ENCODE measurements around the gene MYO1B.

The MYO1B gene

DNA sequence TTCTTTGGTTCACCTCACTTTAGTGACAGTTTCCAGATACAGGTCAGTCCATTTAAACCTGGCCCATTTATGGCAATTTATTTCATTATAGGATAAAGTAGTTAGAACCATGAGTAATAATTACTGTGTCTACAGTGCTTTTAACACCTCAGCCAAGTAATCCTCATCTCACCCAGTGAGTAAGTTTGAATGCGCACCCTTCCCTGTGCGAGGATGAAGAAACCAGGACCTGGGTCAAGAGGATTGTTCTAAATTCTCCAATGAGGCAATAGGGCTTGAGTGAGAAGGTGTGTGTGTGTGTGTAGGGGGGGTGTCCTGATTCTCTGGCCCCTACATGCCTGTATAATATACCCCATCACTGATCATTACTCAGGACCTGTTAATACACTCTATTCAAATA lies 854 bp upstream of the MYO1B start:
- no peak overlapping the region for H3K27ac ChIP-seq (ENCODE audit: low read length)
- no peaks in the 10 kb centered on the region for H4K20me1 ChIP-seq (ENCODE audit: insufficient read depth, low read length)
- H3K4me2 ChIP-seq (ENCODE audit: low read length) = no peak overlapping the region
- peaks cover 11% of the 10 kb centered on the region for H3K4me1 ChIP-seq (ENCODE audit: low read length)
- no peaks in the 10 kb centered on the region for H3K36me3 ChIP-seq (replicated peaks; ENCODE audit: low read depth, low read length)
- no peaks in the 10 kb centered on the region for H3K27me3 ChIP-seq (ENCODE audit: low read depth, low read length)
- no peak overlapping the region for H3K4me3 ChIP-seq (ENCODE audit: low read length)
- no peaks in the 10 kb centered on the region for H3K79me2 ChIP-seq (ENCODE audit: low read length)
- H3K9me3 ChIP-seq (ENCODE audit: insufficient read depth, low read length) = no peaks in the 10 kb centered on the region
- TF ChIP-seq, protein P1, sequence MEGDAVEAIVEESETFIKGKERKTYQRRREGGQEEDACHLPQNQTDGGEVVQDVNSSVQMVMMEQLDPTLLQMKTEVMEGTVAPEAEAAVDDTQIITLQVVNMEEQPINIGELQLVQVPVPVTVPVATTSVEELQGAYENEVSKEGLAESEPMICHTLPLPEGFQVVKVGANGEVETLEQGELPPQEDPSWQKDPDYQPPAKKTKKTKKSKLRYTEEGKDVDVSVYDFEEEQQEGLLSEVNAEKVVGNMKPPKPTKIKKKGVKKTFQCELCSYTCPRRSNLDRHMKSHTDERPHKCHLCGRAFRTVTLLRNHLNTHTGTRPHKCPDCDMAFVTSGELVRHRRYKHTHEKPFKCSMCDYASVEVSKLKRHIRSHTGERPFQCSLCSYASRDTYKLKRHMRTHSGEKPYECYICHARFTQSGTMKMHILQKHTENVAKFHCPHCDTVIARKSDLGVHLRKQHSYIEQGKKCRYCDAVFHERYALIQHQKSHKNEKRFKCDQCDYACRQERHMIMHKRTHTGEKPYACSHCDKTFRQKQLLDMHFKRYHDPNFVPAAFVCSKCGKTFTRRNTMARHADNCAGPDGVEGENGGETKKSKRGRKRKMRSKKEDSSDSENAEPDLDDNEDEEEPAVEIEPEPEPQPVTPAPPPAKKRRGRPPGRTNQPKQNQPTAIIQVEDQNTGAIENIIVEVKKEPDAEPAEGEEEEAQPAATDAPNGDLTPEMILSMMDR (IDR thresholded peaks at IDR 0.05; ENCODE audit: low read depth, low read length) = no peak
- TF ChIP-seq EZH2phosphoT487 (IDR thresholded peaks at IDR 0.05; ENCODE audit: low read depth) = no peak
- H3K9ac ChIP-seq (ENCODE audit: low read length) = no peak overlapping the region
- H2AFZ ChIP-seq (ENCODE audit: low read depth, low read length) = no peak overlapping the region

DNA sequence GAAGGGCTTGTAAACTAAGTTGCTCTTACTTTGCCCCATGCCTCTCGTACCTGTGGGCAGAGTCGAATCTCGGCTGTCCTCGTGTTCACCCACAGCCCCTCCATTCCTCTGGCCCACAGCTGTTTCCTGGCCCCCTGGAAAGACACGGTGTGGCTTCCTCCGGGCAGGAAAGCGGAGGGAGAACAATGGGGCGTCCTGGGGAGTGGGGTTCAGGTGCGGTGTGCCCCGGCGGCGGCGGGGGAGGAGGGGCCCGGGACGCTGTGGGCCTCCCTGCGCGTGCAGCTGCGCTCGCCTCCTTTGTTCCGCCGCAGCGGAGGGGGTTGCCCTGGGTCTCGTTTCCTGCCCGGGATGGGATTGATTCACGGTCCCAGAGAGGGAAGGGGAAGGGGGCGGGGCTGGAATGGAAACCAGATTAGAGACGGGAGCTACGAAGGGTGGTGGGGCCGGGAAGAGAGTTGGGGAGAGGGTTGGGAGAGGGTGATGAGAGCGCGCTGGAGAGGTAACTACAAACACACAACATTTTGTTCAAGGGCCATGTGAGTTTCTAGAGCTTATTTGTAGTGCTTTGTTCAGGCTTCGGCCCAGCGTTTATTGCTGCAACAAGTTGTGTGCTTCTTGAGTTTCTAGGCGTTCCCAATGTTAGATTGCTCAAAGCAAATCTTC lies 796 bp downstream of the MYO1B start:
- Histone ChIP-seq H2AFZ (ENCODE audit: low read depth, low read length) (no peak overlapping the region), H3K4me2 (ENCODE audit: low read length) (no peak overlapping the region), H3K27ac (ENCODE audit: low read length) (no peak overlapping the region), H3K9me3 (ENCODE audit: insufficient read depth, low read length) (no peaks in the 10 kb centered on the region), H3K4me1 (ENCODE audit: low read length) (peaks cover 11% of the 10 kb centered on the region), H4K20me1 (ENCODE audit: insufficient read depth, low read length) (no peaks in the 10 kb centered on the region), H3K27me3 (ENCODE audit: low read depth, low read length) (no peaks in the 10 kb centered on the region), H3K4me3 (ENCODE audit: low read length) (no peak overlapping the region), H3K79me2 (ENCODE audit: low read length) (no peaks in the 10 kb centered on the region), H3K36me3 (replicated peaks; ENCODE audit: low read depth, low read length) (no peaks in the 10 kb centered on the region), H3K9ac (ENCODE audit: low read length) (no peak overlapping the region)
- TF ChIP-seq EZH2phosphoT487 (IDR thresholded peaks at IDR 0.05; ENCODE audit: low read depth) = no peak
- TF ChIP-seq, protein P1 (IDR thresholded peaks at IDR 0.05; ENCODE audit: low read depth, low read length) = no peak

DNA sequence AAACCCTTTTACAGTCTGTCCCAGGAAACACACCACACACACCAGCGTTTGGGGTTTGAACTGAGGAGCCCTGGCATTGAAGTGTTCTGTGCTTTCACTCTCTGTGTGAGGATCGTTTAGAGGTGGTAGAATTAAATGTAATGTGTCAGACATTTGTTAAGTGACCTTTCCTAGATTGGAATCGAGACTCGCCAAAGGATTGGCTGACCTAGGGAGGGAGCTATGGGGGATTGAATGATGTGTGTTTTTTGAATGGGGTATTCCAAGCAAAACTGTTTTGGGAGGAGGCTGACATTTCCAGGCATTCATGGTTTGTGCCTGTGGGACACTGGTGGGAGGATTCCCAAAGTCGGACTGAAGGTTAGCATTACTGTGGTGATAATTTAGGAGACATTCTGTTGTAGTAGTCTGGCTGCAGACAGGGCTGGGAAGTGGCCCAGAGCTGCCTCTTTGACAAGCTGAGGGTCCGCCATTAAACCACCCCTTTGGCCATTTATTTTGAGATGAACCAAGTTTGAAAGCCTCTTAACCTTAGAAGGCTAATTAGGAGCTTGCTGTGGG lies 1.7 kb downstream of the MYO1B start:
- Histone ChIP-seq H2AFZ (ENCODE audit: low read depth, low read length) (no peak overlapping the region), H3K4me1 (ENCODE audit: low read length) (peaks cover 11% of the 10 kb centered on the region), H3K4me2 (ENCODE audit: low read length) (no peak overlapping the region), H3K27ac (ENCODE audit: low read length) (no peak overlapping the region), H4K20me1 (ENCODE audit: insufficient read depth, low read length) (no peaks in the 10 kb centered on the region), H3K27me3 (ENCODE audit: low read depth, low read length) (no peaks in the 10 kb centered on the region), H3K36me3 (replicated peaks; ENCODE audit: low read depth, low read length) (no peaks in the 10 kb centered on the region), H3K9me3 (ENCODE audit: insufficient read depth, low read length) (no peaks in the 10 kb centered on the region), H3K4me3 (ENCODE audit: low read length) (no peak overlapping the region), H3K9ac (ENCODE audit: low read length) (no peak overlapping the region), H3K79me2 (ENCODE audit: low read length) (no peaks in the 10 kb centered on the region)
- TF ChIP-seq, protein P1 (IDR thresholded peaks at IDR 0.05; ENCODE audit: low read depth, low read length) = no peak
- no peak for TF ChIP-seq EZH2phosphoT487 (IDR thresholded peaks at IDR 0.05; ENCODE audit: low read depth)

DNA sequence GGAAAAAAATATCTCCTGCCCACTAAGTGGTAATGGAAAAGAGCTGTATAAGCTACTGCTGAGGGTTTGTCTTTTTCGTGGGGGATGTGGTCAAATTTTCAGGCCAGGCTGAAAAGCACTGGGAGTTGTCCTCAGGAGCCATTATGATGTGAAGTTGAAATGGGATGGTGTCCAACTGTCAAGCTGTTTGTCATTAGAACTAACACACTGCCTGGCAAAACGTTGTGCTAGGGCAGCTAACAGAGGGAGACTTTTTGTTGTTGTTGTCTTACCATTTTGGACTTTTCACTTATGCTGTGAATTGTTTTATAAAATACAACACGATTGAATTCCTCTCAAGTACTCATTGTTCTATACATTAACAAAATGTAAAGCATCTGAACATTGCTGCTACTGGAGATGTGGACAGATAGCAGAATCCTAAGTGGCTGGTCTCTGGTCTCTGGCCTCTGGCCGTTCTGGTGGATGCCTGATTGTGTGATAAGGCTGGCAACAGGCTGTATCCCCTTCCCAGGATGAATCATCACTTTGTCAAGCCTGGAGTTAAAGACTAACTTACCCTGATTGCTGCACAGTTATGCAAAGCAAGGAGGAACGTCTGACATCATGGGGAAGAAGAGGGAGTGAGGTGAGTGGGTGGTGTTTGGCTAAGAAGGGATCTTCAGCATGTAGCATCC lies 2.3 kb downstream of the MYO1B start:
- H3K4me3 ChIP-seq (ENCODE audit: low read length) = no peak overlapping the region
- H3K79me2 ChIP-seq (ENCODE audit: low read length) = no peaks in the 10 kb centered on the region
- H2AFZ ChIP-seq (ENCODE audit: low read depth, low read length) = no peak overlapping the region; the same call in 1 of the 2 replicates
- H3K4me2 ChIP-seq (ENCODE audit: low read length) = no peak overlapping the region
- no peaks in the 10 kb centered on the region for H3K9me3 ChIP-seq (ENCODE audit: insufficient read depth, low read length)
- no peaks in the 10 kb centered on the region for H4K20me1 ChIP-seq (ENCODE audit: insufficient read depth, low read length)
- no peaks in the 10 kb centered on the region for H3K27me3 ChIP-seq (ENCODE audit: low read depth, low read length)
- peaks cover 11% of the 10 kb centered on the region for H3K4me1 ChIP-seq (ENCODE audit: low read length)
- TF ChIP-seq, protein P1 (IDR thresholded peaks at IDR 0.05; ENCODE audit: low read depth, low read length) = no peak
- TF ChIP-seq EZH2phosphoT487 (IDR thresholded peaks at IDR 0.05; ENCODE audit: low read depth) = no peak
- H3K36me3 ChIP-seq (replicated peaks; ENCODE audit: low read depth, low read length) = no peaks in the 10 kb centered on the region
- H3K27ac ChIP-seq (ENCODE audit: low read length) = no peak overlapping the region
- no peak overlapping the region for H3K9ac ChIP-seq (ENCODE audit: low read length)

Data from OCI-LY3 (cell line).